Astrocyte of the cerebellum (primary cell): ENCODE data around the gene FAM185A.

Source experiments
- DNase-seq: peaks from one replicate; pipeline ENCODE4 v3.0.0-alpha.2; 2011; ENCODE audit warnings: low read depth
- H3K4me3 ChIP-seq: 2 replicates; pipeline ENCODE4 v1.5.1; 2011; ENCODE audit warnings: mild to moderate bottlenecking, low read depth, low read length, moderate library complexity
- in situ Hi-C: cut with HindIII; loops from 2 replicates; pipeline ENCODE4 v1.10.0; 2017; ENCODE audit warnings: low sequenced_read_pairs
- TF ChIP-seq, protein P1 (sequence below): IDR thresholded peaks from 2 replicates; pipeline ENCODE4 v1.5.1; 2012; ENCODE audit warnings: low read length, low read depth, moderate library complexity, mild to moderate bottlenecking; ENCODE audit errors: missing control alignments

The FAM185A gene

DNA sequence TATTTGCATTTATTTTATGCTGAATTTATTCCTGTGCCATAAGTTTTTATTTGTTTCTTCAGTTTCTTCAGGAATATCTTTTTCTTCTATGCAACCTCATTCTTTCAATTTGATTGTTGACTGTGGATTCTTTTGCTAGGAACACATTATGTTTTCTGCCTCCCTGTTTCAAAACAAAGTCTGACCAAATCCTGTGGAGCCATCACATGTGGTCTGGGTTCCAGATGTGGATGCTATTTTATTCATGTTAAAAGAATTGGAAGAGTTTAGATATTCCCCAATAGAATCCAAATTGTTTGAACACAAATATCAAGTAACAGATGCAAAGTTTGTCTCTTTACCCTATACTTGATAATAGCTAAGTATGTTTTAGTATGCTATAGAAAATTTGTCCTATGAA, 107.2 kb downstream of the FAM185A start:
- in situ Hi-C loops, result no loop called here
- H3K4me3 ChIP-seq, result no peak overlapping the region
- no peak for DNase-seq
- TF ChIP-seq, protein P1, sequence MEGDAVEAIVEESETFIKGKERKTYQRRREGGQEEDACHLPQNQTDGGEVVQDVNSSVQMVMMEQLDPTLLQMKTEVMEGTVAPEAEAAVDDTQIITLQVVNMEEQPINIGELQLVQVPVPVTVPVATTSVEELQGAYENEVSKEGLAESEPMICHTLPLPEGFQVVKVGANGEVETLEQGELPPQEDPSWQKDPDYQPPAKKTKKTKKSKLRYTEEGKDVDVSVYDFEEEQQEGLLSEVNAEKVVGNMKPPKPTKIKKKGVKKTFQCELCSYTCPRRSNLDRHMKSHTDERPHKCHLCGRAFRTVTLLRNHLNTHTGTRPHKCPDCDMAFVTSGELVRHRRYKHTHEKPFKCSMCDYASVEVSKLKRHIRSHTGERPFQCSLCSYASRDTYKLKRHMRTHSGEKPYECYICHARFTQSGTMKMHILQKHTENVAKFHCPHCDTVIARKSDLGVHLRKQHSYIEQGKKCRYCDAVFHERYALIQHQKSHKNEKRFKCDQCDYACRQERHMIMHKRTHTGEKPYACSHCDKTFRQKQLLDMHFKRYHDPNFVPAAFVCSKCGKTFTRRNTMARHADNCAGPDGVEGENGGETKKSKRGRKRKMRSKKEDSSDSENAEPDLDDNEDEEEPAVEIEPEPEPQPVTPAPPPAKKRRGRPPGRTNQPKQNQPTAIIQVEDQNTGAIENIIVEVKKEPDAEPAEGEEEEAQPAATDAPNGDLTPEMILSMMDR, result no peak
